Lung (tissue), 12 donors: ENCODE results near the gene RIN3. TPM values are rescaled to one million over a fixed set of nuclear protein-coding genes. Genes with fewer than 3 reads are reported as not detected.
A peak's percentile ranks its signal among the peaks of the same experiment; 100 is the strongest.

Source experiments
- ATAC-seq: fragments of 200-7000 bp; cut with Tn5 transposase; one replicate; pipeline ENCODE4 v1.9.1; 2020; ENCODE audit warnings: moderate number of reproducible peaks; ENCODE audit not compliant: insufficient read depth, low FRiP score
- DNase-seq, 3 donors: peaks; one replicate each; pipeline ENCODE4 v3.0.0-alpha.2; 2013 to 2017
- H3K27ac ChIP-seq, 2 donors: one replicate each; pipeline ENCODE4 v1.5.1; 2013; ENCODE audit warnings: mild to moderate bottlenecking in 2 of 2, moderate library complexity in 2 of 2, control low read depth in 1 of 2, inconsistent platforms in 1 of 2, low read depth in 1 of 2, low read length in 1 of 2
- H3K27me3 ChIP-seq, 3 donors: one replicate each; pipeline ENCODE4 v1.5.1; 2013; ENCODE audit warnings: low read length in 2 of 3; ENCODE audit not compliant: control insufficient read depth in 3 of 3, insufficient read depth in 3 of 3
- H3K36me3 ChIP-seq, 4 donors: one replicate each; pipeline ENCODE4 v1.5.1; 2013; ENCODE audit warnings: low read length in 4 of 4, mild to moderate bottlenecking in 1 of 4, moderate library complexity in 1 of 4; ENCODE audit not compliant: control insufficient read depth in 4 of 4, insufficient read depth in 4 of 4
- H3K4me1 ChIP-seq, 5 donors: one replicate each; pipeline ENCODE4 v1.5.1; 2013; ENCODE audit warnings: low read length in 5 of 5, mild to moderate bottlenecking in 2 of 5, moderate library complexity in 1 of 5; ENCODE audit not compliant: control insufficient read depth in 5 of 5, insufficient read depth in 5 of 5
- H3K4me3 ChIP-seq: one replicate; pipeline ENCODE4 v1.5.1; 2013; ENCODE audit warnings: mild to moderate bottlenecking, control low read depth, moderate library complexity
- H3K9ac ChIP-seq, 2 donors: one replicate each; pipeline ENCODE4 v1.5.1; 2013; ENCODE audit warnings: low read length in 2 of 2, control low read depth in 1 of 2; ENCODE audit not compliant: insufficient read depth in 1 of 2
- H3K9me3 ChIP-seq, 4 donors: one replicate each; pipeline ENCODE4 v1.5.1; 2013; ENCODE audit warnings: low read length in 3 of 4, mild to moderate bottlenecking in 1 of 4, moderate library complexity in 1 of 4; ENCODE audit not compliant: control insufficient read depth in 4 of 4, insufficient read depth in 3 of 4
- CTCF ChIP-seq: IDR thresholded peaks from 2 replicates; pipeline ENCODE4 v1.5.1; 2012; ENCODE audit warnings: mild to moderate bottlenecking; ENCODE audit errors: control extremely low read depth, extremely low read depth
- WGBS, 2 donors: extraction: QIAGEN DNeasy Blood & Tissue Kit; methylation state at CpG; one replicate each; pipeline ENCODE4 v1.1.7; 2013; 5-methylcytosine and 5-hydroxymethylcytosine counted together
- polyA plus RNA-seq, 2 donors: library from polyadenylated mRNA; stranded (reverse); fragments of 200-250 nt; gene quantifications; one replicate each; pipeline ENCODE4 v1.2.1, GENCODE V29; 2013
- total RNA-seq, 2 donors: library from RNA; depleted of rRNA in 1 of 2; stranded (reverse); fragments of >200 nt in 1 of 2; gene quantifications; one replicate each; pipeline ENCODE4 v1.2.1, GENCODE V29; 2014 to 2021
- donor health status: control.
- donor health status: control.
- donor health status: Bipolar disorder and iron deficiency.
- donor health status: healthy.
- donor health status: DM: yes; HTN: yes; CAD: no.

The RIN3 gene
- total and polyA plus RNA-seq, 4 donors: 19.3 to 55.5 (median 40.2) TPM

DNA sequence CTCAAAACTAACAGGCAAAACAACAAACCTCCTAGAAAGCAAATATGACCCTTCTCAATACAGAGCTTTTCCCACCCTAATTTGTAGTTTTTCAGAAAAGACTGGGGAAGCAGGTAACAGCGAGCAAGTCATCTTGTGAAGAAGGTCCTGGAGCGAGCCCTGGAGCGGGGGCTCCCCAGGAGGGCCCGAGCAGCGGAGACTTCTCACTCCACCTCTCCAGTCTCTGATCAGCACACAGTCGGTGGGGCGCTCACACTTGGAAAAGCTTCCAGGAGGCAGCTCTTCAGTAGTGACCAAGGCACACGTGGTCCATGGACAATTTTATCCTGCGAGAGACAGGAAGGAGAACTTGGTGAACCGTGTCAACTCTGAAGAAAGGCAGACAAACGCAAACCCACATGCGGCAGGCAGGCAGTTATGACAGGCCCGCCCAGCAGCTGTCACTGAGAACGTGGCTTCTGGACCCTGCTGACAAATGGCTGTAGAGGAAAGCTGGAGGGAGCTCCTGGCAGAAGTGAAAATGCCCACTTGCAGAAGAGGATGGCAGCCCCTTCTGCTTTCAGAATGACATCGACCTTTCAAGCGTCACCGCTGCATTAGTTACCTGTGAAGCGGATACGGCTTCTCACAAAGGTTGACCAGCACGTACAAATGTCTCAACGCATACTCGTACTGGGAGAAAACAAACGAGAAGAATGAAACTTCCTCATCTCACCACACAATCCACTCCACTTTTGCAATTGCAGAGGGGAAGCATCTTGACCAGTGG, 190.6 kb downstream of the RIN3 start:
- Histone ChIP-seq H3K9ac (no peak overlapping the region), H3K36me3 (peaks cover 5 to 27% (median 13%) of the 10 kb centered on the region in 4 donors), H3K27ac (peak overlapping the region in 1 of 2 donors; percentile 47), H3K4me1 (peaks cover 0 to 5% (median 0%) of the 10 kb centered on the region in 5 donors), H3K9me3 (peaks cover 0 to 4% (median 0%) of the 10 kb centered on the region in 4 donors), H3K4me3 (no peak overlapping the region), H3K27me3 (no peaks in the 10 kb centered on the region)
- WGBS, 2 donors: 44 to 75% methylated on average over 23 of the region's 23 CpGs
- DNase-seq: no peak
- TF ChIP-seq CTCF: no peak
- peak; percentile 28 for ATAC-seq

DNA sequence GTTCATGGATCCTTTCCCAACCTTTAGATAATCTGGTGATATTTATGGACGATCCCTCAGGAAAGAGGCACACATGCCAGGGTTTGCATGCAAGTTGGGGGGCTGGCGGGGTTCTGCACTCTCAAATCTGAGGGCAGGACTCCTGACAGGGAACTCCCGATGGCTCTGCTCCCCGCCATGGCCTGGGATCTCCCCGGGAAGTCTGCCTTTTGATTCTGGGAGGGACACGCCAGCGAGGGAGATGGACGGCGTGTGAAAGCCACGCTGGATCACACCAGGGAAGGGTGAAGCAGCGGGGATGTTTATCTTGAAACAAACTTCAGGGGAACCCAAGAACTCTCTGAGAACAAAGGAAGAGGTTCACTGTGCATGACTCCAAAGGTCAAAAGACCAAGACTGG, 191.2 kb downstream of the RIN3 start:
- WGBS, 2 donors: 86 to 88% methylated on average over 11 of the region's 11 CpGs
- TF ChIP-seq CTCF: no peak
- Histone ChIP-seq H3K4me3 (no peak overlapping the region), H3K4me1 (peaks cover 0 to 5% (median 0%) of the 10 kb centered on the region in 5 donors), H3K36me3 (peaks cover 5 to 30% (median 16%) of the 10 kb centered on the region in 4 donors), H3K27ac (peak overlapping the region in 1 of 2 donors; percentile 16), H3K27me3 (no peaks in the 10 kb centered on the region), H3K9ac (no peak overlapping the region), H3K9me3 (peaks cover 0 to 4% (median 0%) of the 10 kb centered on the region in 4 donors)
- ATAC-seq (no peak), DNase-seq (no peak)

GRCh38 chr14:92706386-92706785, 192.8 kb downstream of the RIN3 start:
- Histone ChIP-seq H3K4me3 (no peak overlapping the region), H3K4me1 (peaks cover 0 to 5% (median 0%) of the 10 kb centered on the region in 5 donors), H3K9ac (no peak overlapping the region), H3K9me3 (peaks cover 0 to 4% (median 0%) of the 10 kb centered on the region in 4 donors), H3K27me3 (no peaks in the 10 kb centered on the region), H3K27ac (no peak overlapping the region), H3K36me3 (peaks cover 8 to 45% (median 17%) of the 10 kb centered on the region in 4 donors)
- ATAC-seq (no peak), DNase-seq (no peak)
- WGBS, 2 donors: 88 to 94% methylated on average over 15 of the region's 15 CpGs
- no peak for TF ChIP-seq CTCF
